MCF 10A (cell line): ENCODE results near the gene SHISA5. TPM values are rescaled to one million over a fixed set of nuclear protein-coding genes. Genes with fewer than 3 reads are reported as not detected.

Source experiments
- BruUV-seq: library from RNA; stranded (reverse); fragments of 400-500 nt; replicated peaks from 2 replicates; lab custom pipeline; 2021; lab: Mats Ljungman, UMichigan
- CTCF ChIA-PET: fragments of 300-600 bp; sonication (Branson Sonifier 250); formaldehyde crosslinking; extraction: SDS; loops from one replicate; lab custom pipeline; 2021; ENCODE audit warnings: antibody characterized with exemption, inconsistent platforms; lab: Yijun Ruan, JAX
- POLR2A ChIA-PET: fragments of 300-600, 350-650 bp; sonication (Branson Sonifier 250); formaldehyde crosslinking; extraction: SDS; loops from one replicate; lab custom pipeline; 2020; ENCODE audit warnings: antibody characterized with exemption, inconsistent platforms; lab: Yijun Ruan, JAX
- DNase-seq: peaks from one replicate; pipeline ENCODE4 v3.0.0-alpha.2; 2018; ENCODE audit not compliant: unreplicated experiment
- H3K27ac Mint-ChIP-seq: one replicate; pipeline ENCODE4 v1.8.0; 2022; ENCODE audit warnings: mild to moderate bottlenecking, low read depth, mixed read lengths; ENCODE audit not compliant: unreplicated experiment
- H3K27me3 Mint-ChIP-seq: one replicate; pipeline ENCODE4 v1.8.0; 2022; ENCODE audit warnings: mixed read lengths; ENCODE audit not compliant: insufficient read depth, unreplicated experiment
- H3K36me3 Mint-ChIP-seq: one replicate; pipeline ENCODE4 v1.8.0; 2022; ENCODE audit warnings: mild to moderate bottlenecking, moderate library complexity, mixed read lengths; ENCODE audit not compliant: insufficient read depth, unreplicated experiment
- H3K4me1 Mint-ChIP-seq: one replicate; pipeline ENCODE4 v1.8.0; 2022; ENCODE audit warnings: mixed read lengths; ENCODE audit not compliant: insufficient read depth, unreplicated experiment
- H3K4me3 Mint-ChIP-seq: one replicate; pipeline ENCODE4 v1.8.0; 2022; ENCODE audit warnings: mild to moderate bottlenecking, moderate library complexity, mixed read lengths; ENCODE audit not compliant: unreplicated experiment
- H3K9me3 Mint-ChIP-seq: one replicate; pipeline ENCODE4 v1.8.0; 2022; ENCODE audit warnings: mixed read lengths; ENCODE audit not compliant: unreplicated experiment
- intact Hi-C: fragments of 100-400 bp; cut with micrococcal nuclease; formaldehyde crosslinking; loops from 2 replicates; pipeline ENCODE4 v1.14.1; 2022
- total RNA-seq: library from RNA; stranded (reverse); gene quantifications from 2 replicates; pipeline ENCODE4 v1.2.3, GENCODE V29; 2022
- TF ChIP-seq, protein P1 (sequence below): fragments of 200-600 bp; IDR thresholded peaks from one replicate; pipeline ENCODE4 v1.8.0; 2022; ENCODE audit warnings: antibody characterized with exemption, mild to moderate bottlenecking; ENCODE audit not compliant: unreplicated experiment

Gene SHISA5
- total RNA-seq, 1 experiment from 2014 or later = 131 TPM

- ChIA-PET CTCF (interaction anchor here (0.6 to 7.6 kb wide), 4 partner anchors 8 to 28 kb away, joined by 3 to 81 read pairs (median 18); no protein-coding TSS in a partner anchor), POLR2A (interaction anchor here (0.6 to 20.2 kb wide), 7 partner anchors 9 to 488 kb away, joined by 3 to 749 read pairs (median 7); partner anchors contain the start of genes ATRIP, CCDC51 and TMA7)
- Mint-ChIP-seq H3K27ac (peak overlapping the region; percentile 5), H3K4me3 (peak overlapping the region; percentile 99), H3K27me3 (no peaks in the 10 kb centered on the region), H3K4me1 (peaks cover 61% of the 10 kb centered on the region), H3K9me3 (no peaks in the 10 kb centered on the region), H3K36me3 (peaks cover 46% of the 10 kb centered on the region)
- TF ChIP-seq, protein P1, sequence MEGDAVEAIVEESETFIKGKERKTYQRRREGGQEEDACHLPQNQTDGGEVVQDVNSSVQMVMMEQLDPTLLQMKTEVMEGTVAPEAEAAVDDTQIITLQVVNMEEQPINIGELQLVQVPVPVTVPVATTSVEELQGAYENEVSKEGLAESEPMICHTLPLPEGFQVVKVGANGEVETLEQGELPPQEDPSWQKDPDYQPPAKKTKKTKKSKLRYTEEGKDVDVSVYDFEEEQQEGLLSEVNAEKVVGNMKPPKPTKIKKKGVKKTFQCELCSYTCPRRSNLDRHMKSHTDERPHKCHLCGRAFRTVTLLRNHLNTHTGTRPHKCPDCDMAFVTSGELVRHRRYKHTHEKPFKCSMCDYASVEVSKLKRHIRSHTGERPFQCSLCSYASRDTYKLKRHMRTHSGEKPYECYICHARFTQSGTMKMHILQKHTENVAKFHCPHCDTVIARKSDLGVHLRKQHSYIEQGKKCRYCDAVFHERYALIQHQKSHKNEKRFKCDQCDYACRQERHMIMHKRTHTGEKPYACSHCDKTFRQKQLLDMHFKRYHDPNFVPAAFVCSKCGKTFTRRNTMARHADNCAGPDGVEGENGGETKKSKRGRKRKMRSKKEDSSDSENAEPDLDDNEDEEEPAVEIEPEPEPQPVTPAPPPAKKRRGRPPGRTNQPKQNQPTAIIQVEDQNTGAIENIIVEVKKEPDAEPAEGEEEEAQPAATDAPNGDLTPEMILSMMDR = no peak
- no peak for DNase-seq
- intact Hi-C loops = no loop called here
- no TSS peak for BruUV-seq
Measured at GRCh38 chr3:48426944-48427629, 76.9 kb downstream of the SHISA5 start.

- Mint-ChIP-seq H3K4me3 (peak overlapping the region; percentile 99), H3K4me1 (peaks cover 56% of the 10 kb centered on the region)
Measured at GRCh38 chr3:48426401-48426909, 77.5 kb downstream of the SHISA5 start.

GRCh38 chr3:48425281-48425812 lies 78.6 kb downstream of the SHISA5 start:
- no peaks in the 10 kb centered on the region for H3K27me3 Mint-ChIP-seq
- peak overlapping the region; percentile 67 for H3K27ac Mint-ChIP-seq
- ChIA-PET CTCF (interaction anchor here (7.6 kb wide), 1 partner anchor 10 kb away, joined by 81 read pairs; no protein-coding TSS in a partner anchor), POLR2A (interaction anchor here (1.0 to 20.2 kb wide), 6 partner anchors 8 to 173 kb away, joined by 3 to 749 read pairs (median 18); partner anchors contain the start of genes CCDC51 and TMA7)
- peaks cover 45% of the 10 kb centered on the region for H3K4me1 Mint-ChIP-seq
- TF ChIP-seq, protein P1 = no peak
- peak overlapping the region; percentile 99 for H3K4me3 Mint-ChIP-seq
- no peak for DNase-seq
- peaks cover 47% of the 10 kb centered on the region for H3K36me3 Mint-ChIP-seq
- H3K9me3 Mint-ChIP-seq = no peaks in the 10 kb centered on the region
- no TSS peak for BruUV-seq
- intact Hi-C loops = no loop called here

More at GRCh38 chr3:48426401-48426909, 77.5 kb downstream of the SHISA5 start:
- Mint-ChIP-seq H3K9me3 (no peaks in the 10 kb centered on the region), H3K27me3 (no peaks in the 10 kb centered on the region), H3K27ac (peak overlapping the region; percentile 5), H3K36me3 (peaks cover 44% of the 10 kb centered on the region)
- BruUV-seq = no TSS peak
- no peak for DNase-seq
- ChIA-PET CTCF (interaction anchor here (0.6 to 7.6 kb wide), 2 partner anchors 9 to 28 kb away, joined by 3 to 81 read pairs; no protein-coding TSS in a partner anchor), POLR2A (interaction anchor here (0.7 to 20.2 kb wide), 6 partner anchors 7 to 158 kb away, joined by 3 to 749 read pairs (median 20); partner anchors contain the start of genes CCDC51 and TMA7)
- TF ChIP-seq, protein P1 = no peak
- intact Hi-C loops = no loop called here
